Esophagus squamous epithelium (tissue), 5 donors: Measurements from ENCODE around the gene CDKL5. TPM values are rescaled to one million over a fixed set of nuclear protein-coding genes. Genes with fewer than 3 reads are reported as not detected.

ENCODE experiments used
- DNase-seq: peaks from one replicate; lab custom pipeline; 2025; lab: John Stamatoyannopoulos, UW
- H3K27ac ChIP-seq, 4 donors: fragments of 200-600 bp; sonication (generic); one replicate each; pipeline ENCODE4 v1.5.1; 2016 to 2019; ENCODE audit warnings: mild to moderate bottlenecking in 1 of 4
- H3K27me3 ChIP-seq, 4 donors: fragments of 200-600 bp; sonication (generic); 1 replicate in 3 of 4; 2 replicates in 1 of 4; pipeline versions ENCODE4 v1.5.1 to v1.6.0; 2017 to 2021; ENCODE audit warnings: antibody characterized with exemption in 1 of 4
- H3K36me3 ChIP-seq, 3 donors: fragments of 200-600 bp; sonication (generic); one replicate each; pipeline ENCODE4 v1.5.1; 2016 to 2019
- H3K4me1 ChIP-seq, 3 donors: fragments of 200-600 bp; sonication (generic); one replicate each; pipeline ENCODE4 v1.5.1; 2017 to 2019
- H3K4me3 ChIP-seq, 4 donors: fragments of 200-600 bp; sonication (generic); 1 replicate in 3 of 4; 2 replicates in 1 of 4; pipeline ENCODE4 v1.5.1; 2016 to 2019; ENCODE audit warnings: mild to moderate bottlenecking in 2 of 4, moderate library complexity in 1 of 4
- H3K9me3 ChIP-seq, 3 donors: fragments of 200-600 bp; sonication (generic); one replicate each; pipeline ENCODE4 v1.5.1; 2016 to 2019
- POLR2A ChIP-seq, 4 donors: fragments of 450-650 bp; IDR thresholded peaks; one replicate each; pipeline ENCODE4 v1.6.1; 2017; ENCODE audit warnings: antibody characterized with exemption in 4 of 4, mild to moderate bottlenecking in 4 of 4, moderate library complexity in 3 of 4
- WGBS, 2 donors: methylation state at CpG; one replicate each; pipeline ENCODE4 v1.1.5; 2018; 5-methylcytosine and 5-hydroxymethylcytosine counted together
- intact Hi-C: fragments of 100-400 bp; cut with DNase I; formaldehyde crosslinking; loops from one replicate; pipeline ENCODE4 v1.15.0; 2022
- total RNA-seq, 4 donors: library from RNA; depleted of rRNA; stranded (reverse); fragments of >200 nt; gene quantifications; one replicate each; pipeline ENCODE4 v1.1.0, GENCODE V29; 2016
- TF ChIP-seq, protein P1 (sequence below), 6 experiments: fragments of 450-650 bp in 4 of 6; fragments of 200-600 bp in 2 of 6; sonication (generic) in 2 of 6; IDR thresholded peaks; one replicate each; pipeline ENCODE4 v1.5.1; 2016 to 2019; ENCODE audit warnings: antibody characterized with exemption in 6 of 6, mild to moderate bottlenecking in 4 of 6, moderate library complexity in 4 of 6
- donor health status: DM: yes; HTN: yes; CAD: no.

The CDKL5 gene
- total RNA-seq, 4 donors from 2014 or later, result 4.9 to 11.7 (median 7.8) TPM

DNA sequence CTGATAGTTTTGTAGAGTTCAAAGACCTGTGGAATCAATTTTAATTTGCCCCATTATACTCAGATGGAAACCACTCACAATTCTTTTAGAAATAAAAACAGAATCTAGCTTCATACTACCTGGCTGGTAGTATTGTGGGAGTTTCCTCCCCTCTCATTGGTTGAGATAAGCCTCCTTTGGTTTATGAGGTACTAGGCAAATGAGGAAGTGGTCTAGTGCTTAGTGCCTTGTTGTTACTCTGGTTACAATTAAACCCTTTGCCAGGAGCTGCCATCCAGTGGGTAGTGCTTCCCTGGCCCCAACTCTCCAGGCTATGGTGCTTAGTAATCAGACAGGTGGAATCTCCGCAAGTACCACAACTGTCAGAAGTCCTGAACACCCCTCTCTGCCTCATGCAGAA lies 118.3 kb downstream of the CDKL5 start:
- intact Hi-C loops, result no loop called here
- Histone ChIP-seq H3K36me3 (no peaks in the 10 kb centered on the region), H3K4me3 (no peak overlapping the region), H3K27me3 (no peaks in the 10 kb centered on the region), H3K9me3 (no peaks in the 10 kb centered on the region), H3K4me1 (no peaks in the 10 kb centered on the region), H3K27ac (no peak overlapping the region)
- TF ChIP-seq, protein P1, sequence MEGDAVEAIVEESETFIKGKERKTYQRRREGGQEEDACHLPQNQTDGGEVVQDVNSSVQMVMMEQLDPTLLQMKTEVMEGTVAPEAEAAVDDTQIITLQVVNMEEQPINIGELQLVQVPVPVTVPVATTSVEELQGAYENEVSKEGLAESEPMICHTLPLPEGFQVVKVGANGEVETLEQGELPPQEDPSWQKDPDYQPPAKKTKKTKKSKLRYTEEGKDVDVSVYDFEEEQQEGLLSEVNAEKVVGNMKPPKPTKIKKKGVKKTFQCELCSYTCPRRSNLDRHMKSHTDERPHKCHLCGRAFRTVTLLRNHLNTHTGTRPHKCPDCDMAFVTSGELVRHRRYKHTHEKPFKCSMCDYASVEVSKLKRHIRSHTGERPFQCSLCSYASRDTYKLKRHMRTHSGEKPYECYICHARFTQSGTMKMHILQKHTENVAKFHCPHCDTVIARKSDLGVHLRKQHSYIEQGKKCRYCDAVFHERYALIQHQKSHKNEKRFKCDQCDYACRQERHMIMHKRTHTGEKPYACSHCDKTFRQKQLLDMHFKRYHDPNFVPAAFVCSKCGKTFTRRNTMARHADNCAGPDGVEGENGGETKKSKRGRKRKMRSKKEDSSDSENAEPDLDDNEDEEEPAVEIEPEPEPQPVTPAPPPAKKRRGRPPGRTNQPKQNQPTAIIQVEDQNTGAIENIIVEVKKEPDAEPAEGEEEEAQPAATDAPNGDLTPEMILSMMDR (IDR thresholded peaks at IDR 0.05), result no peak
- no peak for TF ChIP-seq POLR2A (IDR thresholded peaks at IDR 0.05)
- WGBS, 2 donors, result 100% methylated on average over 1 of the region's 1 CpG; no CpG with 5 or more reads in 1 of the 2 donors
- DNase-seq, result no peak

DNA sequence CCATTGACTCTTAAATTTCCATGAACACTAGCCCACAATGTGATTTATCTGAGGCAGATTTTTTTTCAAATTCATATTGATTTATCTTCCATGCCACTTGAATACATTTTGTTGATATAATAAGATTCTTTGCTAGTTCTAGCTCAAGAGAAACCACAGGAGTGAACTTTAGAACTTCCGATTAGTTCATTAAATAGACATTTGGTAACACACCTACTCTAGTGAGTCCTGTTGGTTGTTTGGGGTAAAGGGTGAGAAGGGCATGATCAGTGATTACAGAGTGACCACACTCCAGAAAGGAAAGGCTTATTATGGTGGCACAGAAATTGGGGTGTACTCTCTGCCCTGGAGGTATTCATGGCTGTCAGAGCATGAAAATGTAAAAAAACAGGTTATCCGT lies 120.4 kb downstream of the CDKL5 start:
- Histone ChIP-seq H3K4me1 (no peaks in the 10 kb centered on the region), H3K4me3 (no peak overlapping the region), H3K9me3 (no peaks in the 10 kb centered on the region), H3K27me3 (no peaks in the 10 kb centered on the region), H3K36me3 (no peaks in the 10 kb centered on the region), H3K27ac (no peak overlapping the region)
- TF ChIP-seq, protein P1 (IDR thresholded peaks at IDR 0.05), result no peak
- TF ChIP-seq POLR2A (IDR thresholded peaks at IDR 0.05), result no peak
- 71 to 94% methylated on average over 2 of the region's 2 CpGs for WGBS, 2 donors
- intact Hi-C loops, result no loop called here
- DNase-seq, result no peak

DNA sequence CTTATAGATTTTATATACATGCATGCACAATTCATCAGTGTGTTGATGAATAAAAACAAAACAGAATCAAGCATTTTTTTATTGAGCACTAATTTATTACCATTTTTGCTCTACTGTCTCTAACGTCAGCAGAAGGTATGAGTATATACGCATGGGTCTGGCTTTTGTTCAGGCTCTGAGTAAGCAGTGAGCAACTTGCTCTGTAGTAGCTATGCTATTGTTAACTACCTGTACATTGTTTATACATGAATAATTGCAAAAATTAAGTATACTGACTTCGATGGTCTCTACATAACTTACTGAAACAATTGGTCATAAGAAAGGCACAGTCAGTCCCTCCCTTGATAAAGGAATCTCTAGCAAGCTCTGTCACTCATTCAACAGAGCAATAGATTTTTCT lies 123.6 kb downstream of the CDKL5 start:
- H3K4me1 ChIP-seq, result no peaks in the 10 kb centered on the region
- no peak overlapping the region for H3K27ac ChIP-seq
- WGBS, 2 donors, result 23 to 66% methylated on average over 3 of the region's 3 CpGs
- H3K36me3 ChIP-seq, result no peaks in the 10 kb centered on the region
- TF ChIP-seq POLR2A (IDR thresholded peaks at IDR 0.05), result no peak
- TF ChIP-seq, protein P1 (IDR thresholded peaks at IDR 0.05), result no peak
- no peaks in the 10 kb centered on the region for H3K27me3 ChIP-seq
- intact Hi-C loops, result no loop called here
- no peak for DNase-seq
- no peaks in the 10 kb centered on the region for H3K9me3 ChIP-seq
- H3K4me3 ChIP-seq, result no peak overlapping the region

DNA sequence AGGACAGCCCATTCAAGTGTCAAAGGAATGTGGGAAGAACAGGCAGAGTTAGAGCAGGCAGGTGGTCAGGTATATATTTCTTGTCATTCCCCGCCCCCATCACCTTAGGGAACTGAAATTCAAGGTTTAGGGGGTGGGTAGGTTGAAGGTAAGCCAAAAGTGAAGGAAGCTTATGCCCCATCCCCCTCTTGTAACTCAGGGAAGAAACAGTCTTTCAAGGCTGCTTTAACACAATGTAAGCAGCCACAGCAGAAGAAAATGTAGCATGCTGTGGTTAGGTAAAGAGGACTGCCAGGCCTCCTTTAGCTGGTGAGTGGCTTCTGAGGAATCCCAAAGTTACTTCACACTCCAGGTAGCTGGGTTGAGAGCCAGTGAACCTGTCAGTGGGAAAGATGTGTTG lies 124.2 kb downstream of the CDKL5 start:
- TF ChIP-seq, protein P1 (IDR thresholded peaks at IDR 0.05), result no peak
- TF ChIP-seq POLR2A (IDR thresholded peaks at IDR 0.05), result no peak
- no peak for DNase-seq
- no peak overlapping the region for H3K4me3 ChIP-seq
- H3K27me3 ChIP-seq, result no peaks in the 10 kb centered on the region
- no peaks in the 10 kb centered on the region for H3K36me3 ChIP-seq
- H3K27ac ChIP-seq, result no peak overlapping the region
- no peaks in the 10 kb centered on the region for H3K9me3 ChIP-seq
- intact Hi-C loops, result no loop called here
- 44% methylated on average over 1 of the region's 1 CpG; no CpG with 5 or more reads in 1 of the 2 donors for WGBS, 2 donors
- no peaks in the 10 kb centered on the region for H3K4me1 ChIP-seq

DNA sequence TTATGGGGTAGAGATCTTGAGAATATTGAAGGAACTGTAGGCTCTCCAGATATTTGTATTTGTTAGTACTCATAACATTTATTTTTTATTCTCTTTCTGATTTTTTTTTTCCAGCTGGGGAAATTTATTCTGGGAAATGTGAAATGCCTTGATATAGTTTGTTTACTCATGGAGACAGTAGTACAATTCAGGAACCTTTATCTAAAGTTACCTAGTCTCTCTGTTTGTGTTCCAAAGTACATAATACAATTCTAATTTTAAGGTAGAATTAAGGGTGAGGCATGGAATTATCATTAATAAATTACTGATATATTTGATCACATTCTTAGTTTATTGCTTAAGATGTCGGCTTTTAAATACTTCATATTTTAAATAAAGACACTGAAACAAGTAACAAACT lies 132.5 kb downstream of the CDKL5 start:
- WGBS, 2 donors, result 71 to 86% methylated on average over 1 of the region's 1 CpG
- H3K36me3 ChIP-seq, result no peaks in the 10 kb centered on the region

More for the DNA sequence above, 132.5 kb downstream of the CDKL5 start:
- intact Hi-C loops, result no loop called here
- TF ChIP-seq, protein P1 (IDR thresholded peaks at IDR 0.05), result no peak
- H3K27ac ChIP-seq, result no peak overlapping the region
- H3K4me1 ChIP-seq, result no peaks in the 10 kb centered on the region
- no peak overlapping the region for H3K4me3 ChIP-seq
- H3K27me3 ChIP-seq, result no peaks in the 10 kb centered on the region
- H3K9me3 ChIP-seq, result no peaks in the 10 kb centered on the region
- no peak for DNase-seq
